HG03135 (cell line): ENCODE measurements around the gene KCNIP2.

ENCODE experiments used
- ATAC-seq: cut with Tn5 transposase; IDR thresholded peaks from one replicate; pipeline ENCODE4 v1.9.1; 2021; ENCODE audit warnings: mild to moderate bottlenecking, moderate library complexity; ENCODE audit not compliant: unreplicated experiment

Gene KCNIP2

GRCh38 chr10:101851411-101852116 lies 8.0 kb upstream of the KCNIP2 start:
- no peak for ATAC-seq

- ATAC-seq: no peak
Measured at GRCh38 chr10:101850749-101851148, 7.1 kb upstream of the KCNIP2 start.

GRCh38 chr10:101848894-101849351 lies 5.3 kb upstream of the KCNIP2 start:
- ATAC-seq: no peak

- ATAC-seq: no peak
Measured at GRCh38 chr10:101848408-101848807, 4.8 kb upstream of the KCNIP2 start.

GRCh38 chr10:101845893-101846292 lies 2.3 kb upstream of the KCNIP2 start:
- ATAC-seq: no peak

- ATAC-seq: no peak
Measured at GRCh38 chr10:101841826-101842225, 1.8 kb downstream of the KCNIP2 start.

- ATAC-seq: peak; percentile 52
Measured at GRCh38 chr10:101840741-101841453, 2.7 kb downstream of the KCNIP2 start.

- ATAC-seq: no peak
Measured at GRCh38 chr10:101840102-101840684, 3.4 kb downstream of the KCNIP2 start.

- ATAC-seq: no peak
Measured at GRCh38 chr10:101839416-101840063, 4.1 kb downstream of the KCNIP2 start.

GRCh38 chr10:101839002-101839401 lies 4.6 kb downstream of the KCNIP2 start:
- no peak for ATAC-seq

GRCh38 chr10:101838416-101838970 lies 5.1 kb downstream of the KCNIP2 start:
- no peak for ATAC-seq

GRCh38 chr10:101837748-101838147 lies 5.9 kb downstream of the KCNIP2 start:
- ATAC-seq: no peak

GRCh38 chr10:101835362-101835761 lies 8.2 kb downstream of the KCNIP2 start:
- ATAC-seq: no peak

GRCh38 chr10:101834341-101834740 lies 9.3 kb downstream of the KCNIP2 start:
- no peak for ATAC-seq

GRCh38 chr10:101833466-101833865 lies 10.1 kb downstream of the KCNIP2 start:
- ATAC-seq: no peak

- no peak for ATAC-seq
Measured at GRCh38 chr10:101832325-101832771, 11.3 kb downstream of the KCNIP2 start.

- no peak for ATAC-seq
Measured at GRCh38 chr10:101831169-101831811, 12.3 kb downstream of the KCNIP2 start.

- ATAC-seq: peak; percentile 53
Measured at GRCh38 chr10:101830322-101831168, 13.1 kb downstream of the KCNIP2 start.

GRCh38 chr10:101829561-101830315 lies 13.9 kb downstream of the KCNIP2 start:
- peak; percentile 26 for ATAC-seq
